ENCODE data around the gene UBE4B.

DNA sequence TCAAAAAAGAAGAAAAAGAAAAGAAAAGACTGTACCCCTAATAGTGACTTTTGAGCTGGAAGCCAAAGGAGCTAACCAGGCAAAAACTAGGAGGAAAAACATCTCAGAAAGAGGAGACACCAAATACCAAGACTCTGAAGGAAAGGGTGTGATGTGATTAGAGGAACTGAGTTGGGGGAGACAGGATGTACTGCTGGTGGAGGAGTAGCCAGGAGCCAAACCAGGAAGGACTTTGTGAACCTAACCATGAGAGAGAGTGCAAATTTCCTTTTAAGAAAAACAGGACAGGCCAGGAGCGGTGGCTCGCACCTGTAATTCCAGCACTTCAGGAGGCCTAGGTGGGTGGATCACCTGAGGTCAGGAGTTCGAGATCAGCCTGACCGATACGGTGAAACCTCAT is 39.8 kb upstream of the UBE4B start:
- TF ChIP-seq EZH2 (IDR thresholded peaks at IDR 0.05; ENCODE audit: insufficient read depth, poor library complexity, severe bottlenecking) = no peak
- TF ChIP-seq EZH2phosphoT487 (IDR thresholded peaks at IDR 0.05; ENCODE audit: insufficient read depth, low read depth) = no peak

All from GM23248 (cell line).